Activated T-helper 1 cell treated with anti-CD3 and anti-CD28 coated beads, Interleukin-2, amount 50 U/mL, for 16 hours (primary cell): ENCODE measurements around the gene DCAF4.

Source experiments
- DNase-seq, 2 donors: peaks; one replicate each; pipeline ENCODE4 v3.0.0-alpha.2; 2020; ENCODE audit warnings: low read depth in 1 of 2, low spot score in 1 of 2

The DCAF4 gene

GRCh38 chr14:72894623-72895378 lies 31.5 kb upstream of the DCAF4 start:
- DNase-seq = no peak

- DNase-seq = no peak
These were observed 27.8 kb upstream of the DCAF4 start for GRCh38 chr14:72898448-72898847.

- DNase-seq = no peak
These were observed 24.9 kb upstream of the DCAF4 start for GRCh38 chr14:72901361-72901760.

GRCh38 chr14:72902801-72903530 lies 23.3 kb upstream of the DCAF4 start:
- no peak for DNase-seq

- no peak for DNase-seq
These were observed 22.5 kb upstream of the DCAF4 start for GRCh38 chr14:72903716-72904115.

GRCh38 chr14:72904218-72904617 lies 22.0 kb upstream of the DCAF4 start:
- no peak for DNase-seq

- DNase-seq = peak in 1 of 2 donors; percentile 39
These were observed 21.3 kb upstream of the DCAF4 start for GRCh38 chr14:72904840-72905561.

- no peak for DNase-seq
These were observed 19.9 kb upstream of the DCAF4 start for GRCh38 chr14:72906316-72906715.

- no peak for DNase-seq
These were observed 19.4 kb upstream of the DCAF4 start for GRCh38 chr14:72906879-72907278.

GRCh38 chr14:72907886-72908285 lies 18.4 kb upstream of the DCAF4 start:
- no peak for DNase-seq

GRCh38 chr14:72909163-72909562 lies 17.1 kb upstream of the DCAF4 start:
- DNase-seq = no peak

GRCh38 chr14:72913809-72914208 lies 12.5 kb upstream of the DCAF4 start:
- no peak for DNase-seq

- no peak for DNase-seq
These were observed 10.1 kb upstream of the DCAF4 start for GRCh38 chr14:72916174-72916573.

GRCh38 chr14:72917094-72917802 lies 9.0 kb upstream of the DCAF4 start:
- no peak for DNase-seq

- no peak for DNase-seq
These were observed 6.3 kb upstream of the DCAF4 start for GRCh38 chr14:72920008-72920407.

GRCh38 chr14:72921396-72921795 lies 4.9 kb upstream of the DCAF4 start:
- no peak for DNase-seq

GRCh38 chr14:72924337-72924736 lies 1.9 kb upstream of the DCAF4 start:
- DNase-seq = no peak

- no peak for DNase-seq
These were observed 999 bp upstream of the DCAF4 start for GRCh38 chr14:72925171-72925759.

- no peak for DNase-seq
These were observed 411 bp upstream of the DCAF4 start for GRCh38 chr14:72925815-72926291.

- no peak for DNase-seq
These were observed 2.6 kb downstream of the DCAF4 start for GRCh38 chr14:72928872-72929271.
